WTC11 (cell line): ENCODE results near the gene OSBPL9. TPM values are rescaled to one million over a fixed set of nuclear protein-coding genes. Genes with fewer than 3 reads are reported as not detected.

Experiments
- ATAC-seq: fragments of 200-7000 bp; cut with Tn5 transposase; 2 replicates; pipeline ENCODE4 v1.10.0; 2021; ENCODE audit warnings: mild to moderate bottlenecking, moderate library complexity
- CTCF ChIA-PET: fragments of 300-600 bp; sonication (Branson Sonifier 250); formaldehyde crosslinking; loops from one replicate; lab custom pipeline; 2021; ENCODE audit warnings: antibody characterized with exemption; lab: Charles Lee
- POLR2A ChIA-PET: fragments of 350-600 bp; sonication (Branson Sonifier 250); formaldehyde crosslinking; loops from one replicate; lab custom pipeline; 2021; ENCODE audit warnings: antibody characterized with exemption; lab: Charles Lee
- DNase-seq: peaks from one replicate; pipeline ENCODE4 v3.0.0; 2021; ENCODE audit warnings: low spot score
- H3K27ac Mint-ChIP-seq: 2 replicates; pipeline ENCODE4 v1.8.0; 2021; ENCODE audit warnings: mixed read lengths
- H3K27me3 Mint-ChIP-seq: 2 replicates; pipeline ENCODE4 v1.8.0; 2021; ENCODE audit warnings: low read depth, mild to moderate bottlenecking, moderate library complexity, mixed read lengths
- H3K36me3 Mint-ChIP-seq: 2 replicates; pipeline ENCODE4 v1.8.0; 2021; ENCODE audit warnings: mixed read lengths
- H3K4me1 Mint-ChIP-seq: 2 replicates; pipeline ENCODE4 v1.8.0; 2022; ENCODE audit warnings: mixed read lengths
- H3K4me3 Mint-ChIP-seq: 2 replicates; pipeline ENCODE4 v1.8.0; 2021; ENCODE audit warnings: mild to moderate bottlenecking, moderate library complexity, mixed read lengths
- H3K9me3 Mint-ChIP-seq: 2 replicates; pipeline ENCODE4 v1.8.0; 2021; ENCODE audit warnings: mixed read lengths
- ETV6 ChIP-seq: sonication (generic); formaldehyde crosslinking; IDR thresholded peaks from 2 replicates; pipeline ENCODE4 v1.8.1; 2022; ENCODE audit warnings: mild to moderate bottlenecking, missing genetic modification reagents
- FOXP1 ChIP-seq: sonication (generic); formaldehyde crosslinking; IDR thresholded peaks from 2 replicates; pipeline ENCODE4 v1.8.0; 2022; ENCODE audit warnings: missing genetic modification reagents, mild to moderate bottlenecking, moderate library complexity, borderline replicate concordance
- HMGA2 ChIP-seq: fragments of 250-450 bp; sonication (Bioruptor Pico); IDR thresholded peaks from 2 replicates; pipeline ENCODE4 v1.4.0; 2021; ENCODE audit warnings: mild to moderate bottlenecking, moderate library complexity
- KAT7 ChIP-seq: sonication (generic); formaldehyde crosslinking; IDR thresholded peaks from 2 replicates; pipeline ENCODE4 v1.8.1; 2023; ENCODE audit warnings: missing genetic modification reagents, mild to moderate bottlenecking, borderline replicate concordance
- OVOL2 ChIP-seq: fragments of 250-450 bp; sonication (Bioruptor Pico); IDR thresholded peaks from 2 replicates; pipeline ENCODE4 v1.9.0; 2021; ENCODE audit warnings: mild to moderate bottlenecking, borderline replicate concordance
- RORB ChIP-seq: fragments of 250-450 bp; sonication (Bioruptor Pico); IDR thresholded peaks from 2 replicates; pipeline ENCODE4 v1.9.0; 2021; ENCODE audit warnings: mild to moderate bottlenecking
- SMAD3 ChIP-seq: sonication (generic); formaldehyde crosslinking; IDR thresholded peaks from 2 replicates; pipeline ENCODE4 v1.8.0; 2022; ENCODE audit warnings: missing genetic modification reagents, mild to moderate bottlenecking, borderline replicate concordance
- SOX15 ChIP-seq: fragments of 250-450 bp; sonication (Bioruptor Pico); IDR thresholded peaks from 2 replicates; pipeline ENCODE4 v1.9.0; 2021; ENCODE audit warnings: mild to moderate bottlenecking
- ZBTB21 ChIP-seq: sonication (generic); formaldehyde crosslinking; IDR thresholded peaks from 2 replicates; pipeline ENCODE4 v1.8.1; 2023; ENCODE audit warnings: mild to moderate bottlenecking, missing genetic modification reagents, borderline replicate concordance
- ZNF138 ChIP-seq: sonication (generic); formaldehyde crosslinking; conservative IDR thresholded peaks from 2 replicates; pipeline ENCODE4 v1.8.1; 2022; ENCODE audit warnings: mild to moderate bottlenecking, moderate library complexity, missing genetic modification reagents
- ZNF263 ChIP-seq: sonication (generic); formaldehyde crosslinking; IDR thresholded peaks from 2 replicates; pipeline ENCODE4 v1.8.1; 2022; ENCODE audit warnings: low read depth, mild to moderate bottlenecking, moderate library complexity, missing genetic modification reagents
- total RNA-seq: library from RNA; stranded (reverse); gene quantifications from 3 replicates; pipeline ENCODE4 v1.2.3, GENCODE V29; 2021
- TF ChIP-seq, protein P1 (sequence below): sonication (generic); formaldehyde crosslinking; IDR thresholded peaks from 2 replicates; pipeline ENCODE4 v1.8.1; 2023; ENCODE audit warnings: mild to moderate bottlenecking, missing genetic modification reagents
- TF ChIP-seq, protein P2 (sequence below): fragments of 250-450 bp; sonication (Bioruptor Pico); IDR thresholded peaks from 2 replicates; pipeline ENCODE4 v1.8.0; 2021; ENCODE audit warnings: mild to moderate bottlenecking
- TF ChIP-seq, protein P3 (sequence below): sonication (generic); formaldehyde crosslinking; conservative IDR thresholded peaks from 2 replicates; pipeline ENCODE4 v1.8.1; 2022; ENCODE audit warnings: mild to moderate bottlenecking, missing genetic modification reagents
- TF ChIP-seq, protein P4 (sequence below): sonication (generic); formaldehyde crosslinking; IDR thresholded peaks from 2 replicates; pipeline ENCODE4 v1.8.1; 2022; ENCODE audit warnings: mild to moderate bottlenecking, moderate library complexity, missing genetic modification reagents
- TF ChIP-seq, protein P5 (sequence below): fragments of 250-450 bp; sonication (Bioruptor Pico); IDR thresholded peaks from 2 replicates; pipeline ENCODE4 v1.9.0; 2021; ENCODE audit warnings: mild to moderate bottlenecking

Gene OSBPL9
- total RNA-seq, 1 experiment from 2014 or later, result 55.6 TPM

DNA sequence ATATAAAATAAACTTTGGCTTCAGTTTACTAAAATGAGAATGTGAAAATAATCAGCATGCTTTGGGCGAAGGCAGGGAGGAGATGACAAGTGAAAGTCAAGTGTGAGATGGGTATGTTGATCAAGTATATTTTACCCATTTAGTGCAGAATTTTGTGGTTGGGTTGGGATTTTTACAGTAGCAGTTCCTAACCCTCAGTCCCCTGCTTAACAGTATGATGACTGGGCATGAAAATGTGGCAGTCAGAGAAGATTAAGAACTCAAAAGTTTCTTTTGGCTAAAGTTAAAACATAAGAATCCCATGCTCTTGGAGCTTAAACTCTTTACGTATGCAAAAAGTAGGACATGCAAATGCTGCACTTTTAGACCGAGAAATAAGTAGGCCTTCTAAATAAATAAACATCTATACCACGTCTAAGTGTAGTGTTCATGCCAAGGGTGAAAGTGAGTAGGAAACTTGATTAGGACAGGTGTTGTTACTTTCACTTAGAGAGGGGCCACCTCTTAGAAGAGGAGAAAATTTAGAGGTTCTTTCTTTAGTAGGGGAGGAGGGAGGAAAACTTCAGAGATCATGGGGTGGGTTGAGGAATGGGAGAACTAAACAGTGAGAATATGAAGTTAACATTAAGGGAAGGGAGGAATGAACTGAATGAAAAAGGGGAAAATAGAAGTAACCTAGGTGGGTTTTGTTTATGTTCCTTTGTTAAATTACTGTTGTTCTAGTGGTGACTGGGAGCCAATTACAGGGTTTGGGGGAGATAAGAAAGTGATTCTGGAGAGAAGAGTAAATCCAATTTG is 127.8 kb downstream of the OSBPL9 start (continued):
- TF ChIP-seq, protein P1, sequence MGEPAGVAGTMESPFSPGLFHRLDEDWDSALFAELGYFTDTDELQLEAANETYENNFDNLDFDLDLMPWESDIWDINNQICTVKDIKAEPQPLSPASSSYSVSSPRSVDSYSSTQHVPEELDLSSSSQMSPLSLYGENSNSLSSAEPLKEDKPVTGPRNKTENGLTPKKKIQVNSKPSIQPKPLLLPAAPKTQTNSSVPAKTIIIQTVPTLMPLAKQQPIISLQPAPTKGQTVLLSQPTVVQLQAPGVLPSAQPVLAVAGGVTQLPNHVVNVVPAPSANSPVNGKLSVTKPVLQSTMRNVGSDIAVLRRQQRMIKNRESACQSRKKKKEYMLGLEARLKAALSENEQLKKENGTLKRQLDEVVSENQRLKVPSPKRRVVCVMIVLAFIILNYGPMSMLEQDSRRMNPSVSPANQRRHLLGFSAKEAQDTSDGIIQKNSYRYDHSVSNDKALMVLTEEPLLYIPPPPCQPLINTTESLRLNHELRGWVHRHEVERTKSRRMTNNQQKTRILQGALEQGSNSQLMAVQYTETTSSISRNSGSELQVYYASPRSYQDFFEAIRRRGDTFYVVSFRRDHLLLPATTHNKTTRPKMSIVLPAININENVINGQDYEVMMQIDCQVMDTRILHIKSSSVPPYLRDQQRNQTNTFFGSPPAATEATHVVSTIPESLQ, result no peak
- TF ChIP-seq SOX15 (no peak), RORB (CRISPR knock-in tag) (no peak), ETV6 (CRISPR knock-in tag) (no peak), ZNF138 (CRISPR knock-in tag) (no peak), ZNF263 (CRISPR knock-in tag) (no peak), FOXP1 (CRISPR knock-in tag) (no peak)
- TF ChIP-seq, protein P2, sequence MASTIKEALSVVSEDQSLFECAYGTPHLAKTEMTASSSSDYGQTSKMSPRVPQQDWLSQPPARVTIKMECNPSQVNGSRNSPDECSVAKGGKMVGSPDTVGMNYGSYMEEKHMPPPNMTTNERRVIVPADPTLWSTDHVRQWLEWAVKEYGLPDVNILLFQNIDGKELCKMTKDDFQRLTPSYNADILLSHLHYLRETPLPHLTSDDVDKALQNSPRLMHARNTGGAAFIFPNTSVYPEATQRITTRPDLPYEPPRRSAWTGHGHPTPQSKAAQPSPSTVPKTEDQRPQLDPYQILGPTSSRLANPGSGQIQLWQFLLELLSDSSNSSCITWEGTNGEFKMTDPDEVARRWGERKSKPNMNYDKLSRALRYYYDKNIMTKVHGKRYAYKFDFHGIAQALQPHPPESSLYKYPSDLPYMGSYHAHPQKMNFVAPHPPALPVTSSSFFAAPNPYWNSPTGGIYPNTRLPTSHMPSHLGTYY (CRISPR knock-in tag), result no peak
- TF ChIP-seq, protein P3, sequence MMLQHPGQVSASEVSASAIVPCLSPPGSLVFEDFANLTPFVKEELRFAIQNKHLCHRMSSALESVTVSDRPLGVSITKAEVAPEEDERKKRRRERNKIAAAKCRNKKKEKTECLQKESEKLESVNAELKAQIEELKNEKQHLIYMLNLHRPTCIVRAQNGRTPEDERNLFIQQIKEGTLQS (CRISPR knock-in tag), result no peak

DNA sequence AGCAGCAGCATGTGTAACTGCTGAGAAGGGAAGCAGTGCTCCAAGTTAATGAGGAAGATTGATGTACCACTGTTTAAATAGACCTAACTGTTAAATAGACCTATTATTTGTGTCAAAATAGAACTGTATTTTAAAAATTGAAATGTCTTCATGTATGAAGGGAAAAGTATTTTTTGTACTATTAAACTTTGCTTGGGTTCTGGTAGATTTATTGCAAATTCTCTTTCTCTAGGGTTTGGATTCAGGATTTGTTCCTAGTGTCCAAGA is 128.3 kb downstream of the OSBPL9 start:
- ChIA-PET CTCF (no interaction called here), POLR2A (no interaction called here)
- Mint-ChIP-seq H3K4me3 (no peak overlapping the region), H3K4me1 (peaks cover 13% of the 10 kb centered on the region), H3K27ac (peak overlapping the region; percentile 1; the same call in 1 of the 2 replicates), H3K27me3 (no peaks in the 10 kb centered on the region), H3K9me3 (no peaks in the 10 kb centered on the region), H3K36me3 (peaks cover 15% of the 10 kb centered on the region)
- TF ChIP-seq SMAD3 (CRISPR knock-in tag), result no peak
- no peak for TF ChIP-seq KAT7 (CRISPR knock-in tag)
- ATAC-seq (no peak), DNase-seq (no peak)

DNA sequence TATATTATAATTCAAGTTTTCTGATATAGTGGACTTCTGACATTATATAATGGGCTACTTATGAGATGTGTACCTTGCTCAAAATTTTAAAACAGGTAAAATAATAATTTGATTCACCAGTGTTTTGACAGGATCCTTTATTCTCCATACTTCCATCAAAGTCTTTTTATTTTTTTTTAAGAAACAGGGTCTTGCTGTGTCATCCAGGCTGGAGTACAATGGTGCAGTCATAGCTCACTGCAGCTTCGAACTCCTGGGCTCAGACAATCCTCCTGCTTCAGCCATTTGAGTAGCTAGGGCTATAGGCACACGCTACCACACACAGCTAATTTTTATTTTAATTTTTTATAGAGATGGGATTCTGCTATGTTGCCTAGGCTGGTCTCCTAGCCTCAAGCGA is 132.3 kb downstream of the OSBPL9 start:
- CTCF ChIA-PET, result interaction anchor here (1.6 kb wide), 1 partner anchor 19 kb away, joined by 6 read pairs; no protein-coding TSS in a partner anchor
- POLR2A ChIA-PET, result no interaction called here
- peaks cover 11% of the 10 kb centered on the region for H3K4me1 Mint-ChIP-seq
- no peak for ATAC-seq
- no peak for DNase-seq
- peaks cover 21% of the 10 kb centered on the region for H3K36me3 Mint-ChIP-seq
- no peak overlapping the region for H3K27ac Mint-ChIP-seq
- no peaks in the 10 kb centered on the region for H3K9me3 Mint-ChIP-seq
- no peak overlapping the region for H3K4me3 Mint-ChIP-seq
- no peaks in the 10 kb centered on the region for H3K27me3 Mint-ChIP-seq
- TF ChIP-seq, protein P4, sequence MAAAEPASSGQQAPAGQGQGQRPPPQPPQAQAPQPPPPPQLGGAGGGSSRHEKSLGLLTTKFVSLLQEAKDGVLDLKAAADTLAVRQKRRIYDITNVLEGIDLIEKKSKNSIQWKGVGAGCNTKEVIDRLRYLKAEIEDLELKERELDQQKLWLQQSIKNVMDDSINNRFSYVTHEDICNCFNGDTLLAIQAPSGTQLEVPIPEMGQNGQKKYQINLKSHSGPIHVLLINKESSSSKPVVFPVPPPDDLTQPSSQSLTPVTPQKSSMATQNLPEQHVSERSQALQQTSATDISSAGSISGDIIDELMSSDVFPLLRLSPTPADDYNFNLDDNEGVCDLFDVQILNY (CRISPR knock-in tag), result no peak
- TF ChIP-seq KAT7 (CRISPR knock-in tag), result no peak
- TF ChIP-seq, protein P5, sequence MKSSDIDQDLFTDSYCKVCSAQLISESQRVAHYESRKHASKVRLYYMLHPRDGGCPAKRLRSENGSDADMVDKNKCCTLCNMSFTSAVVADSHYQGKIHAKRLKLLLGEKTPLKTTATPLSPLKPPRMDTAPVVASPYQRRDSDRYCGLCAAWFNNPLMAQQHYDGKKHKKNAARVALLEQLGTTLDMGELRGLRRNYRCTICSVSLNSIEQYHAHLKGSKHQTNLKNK, result no peak
- no peak for TF ChIP-seq HMGA2 (CRISPR knock-in tag)
- no peak for TF ChIP-seq OVOL2 (CRISPR knock-in tag)
- no peak for TF ChIP-seq ZBTB21 (CRISPR knock-in tag)
